GM12878 (cell line): Measurements from ENCODE around the gene SLC22A23.

ENCODE experiments used
- RFX5 ChIP-seq: IDR thresholded peaks from 2 replicates; pipeline ENCODE4 v1.6.1; 2011; ENCODE audit warnings: low read depth, low read length, improper control_type of control experiment
- TF ChIP-seq, protein P1 (sequence below), 3 experiments: IDR thresholded peaks in 2 of 3; conservative IDR thresholded peaks in 1 of 3; 2 replicates each; pipeline ENCODE4 v1.5.1; 2011; ENCODE audit warnings: low read depth in 3 of 3, low read length in 3 of 3, mild to moderate bottlenecking in 3 of 3, control low read depth in 2 of 3, moderate library complexity in 2 of 3, inconsistent platforms in 1 of 3, mixed read lengths in 1 of 3; ENCODE audit not compliant: control insufficient read depth in 2 of 3, insufficient read depth in 1 of 3; ENCODE audit errors: extremely low read depth in 1 of 3

DNA sequence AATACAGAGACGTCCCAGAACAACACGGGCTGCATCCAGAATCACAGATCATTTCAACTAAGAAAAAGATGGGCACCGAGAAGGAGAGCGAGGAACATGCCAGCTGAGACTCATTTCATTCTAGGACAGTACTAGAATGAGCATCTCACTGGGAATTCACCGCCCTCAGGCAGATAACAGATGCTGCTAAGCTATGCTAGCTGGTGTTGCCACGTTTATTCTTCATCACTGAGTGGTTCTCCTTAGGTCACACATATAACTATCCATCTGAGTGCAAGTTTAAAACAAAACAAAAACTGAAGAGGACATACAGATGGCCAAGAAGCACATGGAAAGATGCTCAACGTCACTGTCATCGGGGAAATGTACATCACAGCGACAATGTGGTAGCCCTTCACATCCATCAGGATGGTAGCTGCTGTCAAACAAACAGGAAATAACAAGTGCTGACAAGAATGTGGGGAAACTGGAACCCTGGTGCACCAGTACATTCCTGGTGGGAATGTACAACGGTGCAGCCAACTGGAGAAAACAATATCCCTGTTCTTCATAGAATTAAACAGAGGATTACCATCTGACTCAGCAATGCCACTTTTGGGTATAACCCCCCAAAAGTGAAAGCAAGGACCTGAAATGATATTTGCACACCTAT is 97.6 kb downstream of the SLC22A23 start:
- TF ChIP-seq, protein P1, sequence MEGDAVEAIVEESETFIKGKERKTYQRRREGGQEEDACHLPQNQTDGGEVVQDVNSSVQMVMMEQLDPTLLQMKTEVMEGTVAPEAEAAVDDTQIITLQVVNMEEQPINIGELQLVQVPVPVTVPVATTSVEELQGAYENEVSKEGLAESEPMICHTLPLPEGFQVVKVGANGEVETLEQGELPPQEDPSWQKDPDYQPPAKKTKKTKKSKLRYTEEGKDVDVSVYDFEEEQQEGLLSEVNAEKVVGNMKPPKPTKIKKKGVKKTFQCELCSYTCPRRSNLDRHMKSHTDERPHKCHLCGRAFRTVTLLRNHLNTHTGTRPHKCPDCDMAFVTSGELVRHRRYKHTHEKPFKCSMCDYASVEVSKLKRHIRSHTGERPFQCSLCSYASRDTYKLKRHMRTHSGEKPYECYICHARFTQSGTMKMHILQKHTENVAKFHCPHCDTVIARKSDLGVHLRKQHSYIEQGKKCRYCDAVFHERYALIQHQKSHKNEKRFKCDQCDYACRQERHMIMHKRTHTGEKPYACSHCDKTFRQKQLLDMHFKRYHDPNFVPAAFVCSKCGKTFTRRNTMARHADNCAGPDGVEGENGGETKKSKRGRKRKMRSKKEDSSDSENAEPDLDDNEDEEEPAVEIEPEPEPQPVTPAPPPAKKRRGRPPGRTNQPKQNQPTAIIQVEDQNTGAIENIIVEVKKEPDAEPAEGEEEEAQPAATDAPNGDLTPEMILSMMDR (IDR thresholded peaks at IDR 0.05 in 2 of 3, conservative IDR thresholded peaks at IDR 0.05 in 1 of 3; ENCODE audit: control insufficient read depth in 2 of 3, extremely low read depth in 1 of 3, insufficient read depth in 1 of 3, low read depth in 3 of 3, low read length in 3 of 3): no peak
- no peak for TF ChIP-seq RFX5
